IPS-11a (cell line): ENCODE data around the gene NUP210.

Source experiments
- H3K4me3 ChIP-seq: one replicate; pipeline ENCODE4 v1.5.1; 2013; ENCODE audit warnings: low read depth, low read length, control low read depth

NUP210 gene

GRCh38 chr3:13277860-13278531, 142.1 kb downstream of the NUP210 start:
- no peak overlapping the region for H3K4me3 ChIP-seq

GRCh38 chr3:13277196-13277813, 142.8 kb downstream of the NUP210 start:
- H3K4me3 ChIP-seq = no peak overlapping the region

GRCh38 chr3:13276438-13277195, 143.5 kb downstream of the NUP210 start:
- no peak overlapping the region for H3K4me3 ChIP-seq

GRCh38 chr3:13275376-13276005, 144.6 kb downstream of the NUP210 start:
- no peak overlapping the region for H3K4me3 ChIP-seq

- no peak overlapping the region for H3K4me3 ChIP-seq
Measured at GRCh38 chr3:13274551-13275332, 145.4 kb downstream of the NUP210 start.

- H3K4me3 ChIP-seq = no peak overlapping the region
Measured at GRCh38 chr3:13274125-13274524, 146.0 kb downstream of the NUP210 start.

GRCh38 chr3:13273604-13274105, 146.5 kb downstream of the NUP210 start:
- H3K4me3 ChIP-seq = no peak overlapping the region

- H3K4me3 ChIP-seq = no peak overlapping the region
Measured at GRCh38 chr3:13272831-13273603, 147.1 kb downstream of the NUP210 start.

- H3K4me3 ChIP-seq = no peak overlapping the region
Measured at GRCh38 chr3:13269711-13270378, 150.3 kb downstream of the NUP210 start.

- H3K4me3 ChIP-seq = no peak overlapping the region
Measured at GRCh38 chr3:13268961-13269441, 151.1 kb downstream of the NUP210 start.

GRCh38 chr3:13268120-13268519, 152.0 kb downstream of the NUP210 start:
- H3K4me3 ChIP-seq = no peak overlapping the region

- H3K4me3 ChIP-seq = no peak overlapping the region
Measured at GRCh38 chr3:13266651-13267362, 153.3 kb downstream of the NUP210 start.
